ENCODE data around the gene POLQ. TPM values are rescaled to one million over a fixed set of nuclear protein-coding genes. Genes with fewer than 3 reads are reported as not detected.

Gene POLQ
- total RNA-seq, 1 experiment from 2014 or later = 15.4 TPM

- Mint-ChIP-seq H3K9me3 (ENCODE audit: unreplicated experiment) (peaks cover 10% of the 10 kb centered on the region), H3K27me3 (ENCODE audit: insufficient read depth, unreplicated experiment) (no peaks in the 10 kb centered on the region), H3K36me3 (ENCODE audit: insufficient read depth, unreplicated experiment) (peaks cover 28% of the 10 kb centered on the region), H3K4me3 (ENCODE audit: unreplicated experiment) (no peak overlapping the region), H3K27ac (ENCODE audit: unreplicated experiment) (no peak overlapping the region), H3K4me1 (ENCODE audit: low read depth, unreplicated experiment) (peaks cover 6% of the 10 kb centered on the region)
- no peak for DNase-seq
- POLR2A ChIA-PET = no interaction called here
- CTCF ChIA-PET = no interaction called here
- intact Hi-C loops (cut with micrococcal nuclease; ENCODE audit: unreplicated experiment) = no loop called here
- Histone ChIP-seq H3K36me3 (ENCODE audit: control insufficient read depth, insufficient read depth, low read length) (no peaks in the 10 kb centered on the region), H3K9me3 (no peaks in the 10 kb centered on the region), H3K4me3 (ENCODE audit: low read depth, low read length) (no peak overlapping the region), H3K27me3 (replicated peaks; ENCODE audit: control insufficient read depth, insufficient read depth, low read length) (no peaks in the 10 kb centered on the region), H3K4me1 (peaks cover 3% of the 10 kb centered on the region; the same call in 1 of the 2 replicates)
- no peak for TF ChIP-seq CTCF (IDR thresholded peaks at IDR 0.05; ENCODE audit: insufficient read depth in 1 of 2, low read depth in 1 of 2, low read length in 1 of 2, severe bottlenecking in 1 of 2, unreplicated experiment in 1 of 2)
- BruUV-seq (replicated peaks) = no TSS peak
Measured at GRCh38 chr3:121514496-121514895, 31.3 kb downstream of the POLQ start.

GRCh38 chr3:121508389-121508788 lies 37.4 kb downstream of the POLQ start:
- BruUV-seq (replicated peaks) = no TSS peak
- H3K36me3 Mint-ChIP-seq (ENCODE audit: insufficient read depth, unreplicated experiment) = peaks cover 49% of the 10 kb centered on the region
- peak overlapping the region; percentile 28 for H3K4me3 Mint-ChIP-seq (ENCODE audit: unreplicated experiment)
- no peaks in the 10 kb centered on the region for H3K9me3 Mint-ChIP-seq (ENCODE audit: unreplicated experiment)
- Histone ChIP-seq H3K4me3 (ENCODE audit: low read depth, low read length) (no peak overlapping the region), H3K4me1 (peaks cover 40% of the 10 kb centered on the region), H3K36me3 (ENCODE audit: control insufficient read depth, insufficient read depth, low read length) (no peaks in the 10 kb centered on the region), H3K9me3 (no peaks in the 10 kb centered on the region), H3K27me3 (replicated peaks; ENCODE audit: control insufficient read depth, insufficient read depth, low read length) (no peaks in the 10 kb centered on the region)
- peaks cover 24% of the 10 kb centered on the region for H3K4me1 Mint-ChIP-seq (ENCODE audit: low read depth, unreplicated experiment)
- ChIA-PET CTCF (no interaction called here), POLR2A (no interaction called here)
- no peaks in the 10 kb centered on the region for H3K27me3 Mint-ChIP-seq (ENCODE audit: insufficient read depth, unreplicated experiment)
- intact Hi-C loops (cut with micrococcal nuclease; ENCODE audit: unreplicated experiment) = no loop called here
- no peak for TF ChIP-seq CTCF (IDR thresholded peaks at IDR 0.05; ENCODE audit: insufficient read depth in 1 of 2, low read depth in 1 of 2, low read length in 1 of 2, severe bottlenecking in 1 of 2, unreplicated experiment in 1 of 2)
- H3K27ac Mint-ChIP-seq (ENCODE audit: unreplicated experiment) = peak overlapping the region; percentile 77
- DNase-seq = peak; percentile 57 to 66

- CTCF ChIA-PET = no interaction called here
- peaks cover 45% of the 10 kb centered on the region for H3K36me3 Mint-ChIP-seq (ENCODE audit: insufficient read depth, unreplicated experiment)
Measured at GRCh38 chr3:121505256-121505655, 40.5 kb downstream of the POLQ start.

More at GRCh38 chr3:121505256-121505655, 40.5 kb downstream of the POLQ start:
- no peaks in the 10 kb centered on the region for H3K36me3 ChIP-seq (ENCODE audit: control insufficient read depth, insufficient read depth, low read length)
- H3K27me3 Mint-ChIP-seq (ENCODE audit: insufficient read depth, unreplicated experiment) = no peaks in the 10 kb centered on the region
- intact Hi-C loops (cut with micrococcal nuclease; ENCODE audit: unreplicated experiment) = no loop called here
- no peaks in the 10 kb centered on the region for H3K9me3 ChIP-seq
- H3K4me1 Mint-ChIP-seq (ENCODE audit: low read depth, unreplicated experiment) = peaks cover 17% of the 10 kb centered on the region
- TF ChIP-seq CTCF (IDR thresholded peaks at IDR 0.05; ENCODE audit: insufficient read depth in 1 of 2, low read depth in 1 of 2, low read length in 1 of 2, severe bottlenecking in 1 of 2, unreplicated experiment in 1 of 2) = no peak
- POLR2A ChIA-PET = no interaction called here
- H3K9me3 Mint-ChIP-seq (ENCODE audit: unreplicated experiment) = no peaks in the 10 kb centered on the region
- no peaks in the 10 kb centered on the region for H3K27me3 ChIP-seq (replicated peaks; ENCODE audit: control insufficient read depth, insufficient read depth, low read length)
- H3K4me1 ChIP-seq = peaks cover 40% of the 10 kb centered on the region
- no peak overlapping the region for H3K4me3 Mint-ChIP-seq (ENCODE audit: unreplicated experiment)
- BruUV-seq (replicated peaks) = no TSS peak
- peak overlapping the region; percentile 1 for H3K27ac Mint-ChIP-seq (ENCODE audit: unreplicated experiment)
- no peak overlapping the region for H3K4me3 ChIP-seq (ENCODE audit: low read depth, low read length)
- DNase-seq = no peak
